Renal cortical epithelial cell (primary cell): ENCODE data around the gene CD55. TPM values are rescaled to one million over a fixed set of nuclear protein-coding genes. Genes with fewer than 3 reads are reported as not detected.
A peak's percentile ranks its signal among the peaks of the same experiment; 100 is the strongest.

Source experiments
- DNase-seq: peaks from one replicate; pipeline ENCODE4 v3.0.0-alpha.2; 2011; ENCODE audit warnings: low read depth
- total RNA-seq: library from RNA; depleted of rRNA; stranded (reverse); fragments of >200 nt; gene quantifications from 2 replicates; pipeline ENCODE4 v1.2.3, GENCODE V29; 2014

Gene CD55
- total RNA-seq, 1 donor from 2014 or later, result 16.6 TPM

DNA sequence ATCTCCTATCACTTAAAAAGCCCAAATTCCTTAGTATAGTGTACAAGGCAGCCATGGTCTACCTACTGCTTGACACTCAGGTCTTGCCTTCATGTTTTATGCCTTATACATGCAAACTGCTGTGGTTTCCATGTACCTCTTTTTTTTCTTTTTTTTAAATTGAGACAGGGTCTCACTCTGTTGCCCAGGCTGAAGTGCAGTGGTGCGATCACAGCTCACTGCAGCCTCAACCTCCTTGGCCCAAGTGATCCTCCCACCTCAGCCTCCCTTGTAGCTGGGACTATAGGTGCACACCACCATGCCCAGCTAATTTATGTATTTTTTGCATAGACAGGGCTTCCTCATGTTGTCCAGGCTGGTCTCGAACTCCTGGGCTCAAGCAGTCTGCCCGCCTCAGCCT lies 8.0 kb downstream of the CD55 start:
- no peak for DNase-seq

- DNase-seq, result no peak
Observed at GRCh38 chr1:207330011-207330710, 8.7 kb downstream of the CD55 start.

- no peak for DNase-seq
Observed at GRCh38 chr1:207331354-207332313, 10.2 kb downstream of the CD55 start.

GRCh38 chr1:207333009-207333600 lies 11.6 kb downstream of the CD55 start:
- no peak for DNase-seq

DNA sequence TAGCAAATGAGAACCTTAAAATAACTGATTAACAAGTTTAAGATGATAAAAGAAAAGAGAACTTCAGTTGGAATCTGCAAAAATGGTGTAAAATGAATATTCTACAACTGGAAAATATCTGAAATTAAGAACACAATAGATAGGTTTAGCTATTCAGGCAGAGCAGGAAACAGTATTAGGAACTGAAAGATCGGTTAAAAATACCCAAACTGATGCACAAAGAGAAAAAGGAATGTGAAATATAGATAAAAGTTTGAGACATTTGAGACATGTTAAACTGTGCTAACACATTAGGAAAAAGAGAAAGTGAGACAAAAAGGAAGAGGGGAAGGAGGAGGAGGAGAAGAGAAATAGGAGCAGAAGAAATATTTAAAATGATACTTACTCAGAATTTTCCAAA lies 12.1 kb downstream of the CD55 start:
- no peak for DNase-seq

DNA sequence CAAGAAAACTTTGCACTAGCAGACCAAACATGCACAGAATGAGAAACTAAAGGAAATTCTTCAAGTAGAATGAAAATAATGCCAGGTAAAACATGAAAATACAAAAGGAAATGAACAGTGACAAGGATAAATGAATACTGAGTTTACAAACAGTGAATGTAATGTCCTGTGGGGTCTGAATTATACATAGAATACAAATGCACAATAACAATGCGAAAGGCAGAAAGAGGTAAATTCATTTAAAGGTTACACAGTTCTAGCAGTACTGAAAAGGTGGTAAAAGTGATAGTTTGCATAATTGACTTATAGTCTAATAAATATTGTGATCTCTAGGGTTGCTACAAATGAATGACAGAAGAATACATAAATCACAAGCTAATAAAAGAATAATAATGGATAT lies 12.9 kb downstream of the CD55 start:
- no peak for DNase-seq

DNA sequence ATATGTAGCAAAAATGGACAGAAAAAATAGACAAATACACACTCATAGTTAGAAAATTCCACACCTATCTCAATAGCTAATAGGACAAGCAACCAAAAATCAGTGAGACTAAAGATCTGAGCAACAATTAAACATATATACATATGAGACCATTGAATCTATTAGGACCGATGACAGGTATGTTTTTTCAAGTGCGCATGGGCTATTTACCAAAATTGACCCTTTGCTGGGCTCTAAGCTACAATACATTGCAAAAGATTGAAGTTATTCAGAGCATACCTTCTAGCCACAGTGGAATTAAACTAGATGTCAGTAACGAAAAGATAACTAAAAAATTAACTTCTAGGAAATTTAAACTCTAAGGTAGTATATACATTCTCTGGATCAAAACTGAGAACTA lies 13.7 kb downstream of the CD55 start:
- no peak for DNase-seq

DNA sequence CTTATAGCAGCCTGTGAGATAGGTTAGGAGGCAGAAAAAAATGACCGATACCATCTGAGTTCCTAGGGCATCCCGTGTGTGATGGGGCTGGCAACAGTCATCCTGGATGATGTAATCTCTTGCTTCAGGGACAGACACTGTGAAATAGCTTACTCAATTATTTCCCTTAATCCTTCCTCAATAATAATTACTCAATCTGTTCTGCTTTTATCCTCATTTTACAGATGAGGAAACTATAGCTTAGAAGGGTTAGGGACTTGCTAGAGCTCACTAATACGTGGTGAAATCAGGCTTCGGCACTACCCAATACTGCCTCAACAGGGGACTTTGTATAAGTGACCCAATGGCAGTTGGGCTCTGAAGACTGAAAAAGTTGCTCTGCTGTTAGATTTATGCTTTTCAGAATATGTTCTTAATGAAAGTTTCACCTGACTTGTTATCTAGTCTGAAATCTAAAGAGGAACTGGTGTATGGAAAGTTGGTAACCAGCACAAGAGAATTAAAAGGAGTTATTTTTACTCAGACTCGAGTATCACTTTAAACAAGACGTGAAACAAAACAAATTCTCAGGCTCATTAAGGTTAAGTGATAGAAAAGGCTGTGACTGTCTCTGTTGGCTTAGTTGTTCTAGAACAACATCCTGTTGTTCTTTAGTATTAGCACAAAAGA lies 14.4 kb downstream of the CD55 start:
- no peak for DNase-seq

DNA sequence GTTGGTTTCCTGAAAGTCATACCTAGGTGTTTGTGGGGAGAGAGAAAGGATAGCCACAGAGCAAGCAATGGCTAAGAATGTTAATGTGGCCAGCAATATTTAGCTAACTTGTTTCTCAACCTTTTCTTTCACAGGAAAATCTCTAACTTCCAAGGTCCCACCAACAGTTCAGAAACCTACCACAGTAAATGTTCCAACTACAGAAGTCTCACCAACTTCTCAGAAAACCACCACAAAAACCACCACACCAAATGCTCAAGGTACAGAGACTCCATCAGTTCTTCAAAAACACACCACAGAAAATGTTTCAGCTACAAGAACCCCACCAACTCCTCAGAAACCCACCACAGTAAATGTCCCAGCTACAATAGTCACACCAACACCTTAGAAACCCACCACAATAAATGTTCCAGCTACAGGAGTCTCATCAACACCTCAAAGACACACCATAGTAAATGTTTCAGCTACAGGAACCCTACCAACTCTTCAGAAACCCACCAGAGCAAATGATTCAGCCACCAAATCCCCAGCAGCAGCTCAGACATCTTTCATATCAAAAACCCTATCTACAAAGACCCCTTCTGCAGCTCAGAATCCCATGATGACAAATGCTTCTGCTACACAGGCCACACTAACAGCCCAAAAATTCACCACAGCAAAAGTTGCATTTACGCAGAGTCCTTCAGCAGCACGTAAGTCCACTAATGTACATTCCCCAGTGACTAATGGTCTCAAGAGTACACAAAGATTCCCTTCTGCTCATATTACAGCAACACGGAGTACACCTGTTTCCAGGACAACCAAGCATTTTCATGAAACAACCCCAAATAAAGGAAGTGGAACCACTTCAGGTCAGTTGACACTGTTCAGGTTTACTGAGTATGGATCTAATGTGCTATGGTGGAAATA lies 15.3 kb downstream of the CD55 start:
- peak; percentile 81 for DNase-seq

- DNase-seq, result no peak
Observed at GRCh38 chr1:207342332-207342731, 20.9 kb downstream of the CD55 start.

- DNase-seq, result no peak
Observed at GRCh38 chr1:207343675-207344074, 22.2 kb downstream of the CD55 start.

DNA sequence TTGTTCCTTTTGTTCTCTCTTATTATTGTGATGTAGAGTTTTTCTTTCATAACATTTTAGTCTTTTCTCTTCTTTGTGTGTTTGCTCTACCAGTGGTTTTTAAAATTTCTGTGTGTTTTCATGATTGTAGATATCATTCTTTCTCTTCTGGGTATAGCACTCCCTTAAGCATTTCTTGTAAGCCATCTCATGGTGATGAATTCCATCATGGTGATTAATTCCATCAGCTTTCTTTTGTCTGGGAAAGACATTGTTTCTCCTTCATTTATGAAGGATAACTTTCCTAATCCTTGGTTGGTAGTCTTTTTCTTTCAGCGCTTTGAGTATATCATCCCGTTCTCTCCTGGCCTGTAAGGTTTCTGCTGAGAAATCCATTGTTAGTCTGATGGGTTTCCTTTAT lies 22.7 kb downstream of the CD55 start:
- no peak for DNase-seq

- no peak for DNase-seq
Observed at GRCh38 chr1:207345644-207346477, 24.4 kb downstream of the CD55 start.

DNA sequence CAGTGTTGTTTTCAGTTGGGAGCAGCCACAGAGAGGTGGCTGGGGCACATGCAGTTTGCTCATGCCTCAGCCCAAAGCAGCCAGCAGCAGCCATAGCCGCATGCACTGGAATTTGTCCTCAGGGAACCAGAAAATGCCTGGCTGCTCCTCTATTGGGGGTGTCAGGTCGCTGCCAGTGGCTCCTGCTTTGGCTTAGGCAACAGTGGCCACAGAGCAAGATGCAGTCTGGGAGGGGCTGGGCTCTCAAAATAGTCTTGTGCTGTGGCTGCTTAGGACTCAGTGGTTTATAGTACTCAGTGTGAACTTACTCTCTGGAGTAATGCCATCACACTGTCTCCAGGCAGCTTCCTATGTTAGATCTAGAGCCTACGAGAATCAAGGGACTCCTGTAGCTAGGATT lies 25.0 kb downstream of the CD55 start:
- no peak for DNase-seq

- no peak for DNase-seq
Observed at GRCh38 chr1:207349979-207350378, 28.5 kb downstream of the CD55 start.

- DNase-seq, result no peak
Observed at GRCh38 chr1:207352554-207352953, 31.1 kb downstream of the CD55 start.

GRCh38 chr1:207355060-207355459 lies 33.6 kb downstream of the CD55 start:
- no peak for DNase-seq

- DNase-seq, result no peak
Observed at GRCh38 chr1:207355513-207356295, 34.2 kb downstream of the CD55 start.

- no peak for DNase-seq
Observed at GRCh38 chr1:207361029-207361428, 39.6 kb downstream of the CD55 start.
